CD4-positive, alpha-beta T cell treated with Interleukin-6 at 100 ng/mL for 8 hours (primary cell): Measurements from ENCODE around the gene ASGR2.
"Not testable (repeated sequence)": the region's sequence is repeated elsewhere in the genome, so short reads cannot be mapped to it uniquely, and the experiment has no call there.

ENCODE experiments used
- DNase-seq: peaks from one replicate; pipeline ENCODE4 v3.0.0-alpha.2; 2020; ENCODE audit warnings: mixed read lengths, low spot score

Gene ASGR2

GRCh38 chr17:7114241-7114874, at the start of gene ASGR2:
Gene ASGR2 (minus strand): TSS chr17:7114822. CDS start chr17:7114240, 582 bp downstream.
- no peak for DNase-seq

- DNase-seq: not testable (repeated sequence)
Measured at GRCh38 chr17:7159571-7159970, 44.9 kb upstream of the ASGR2 start.

GRCh38 chr17:7158424-7158823, 43.8 kb upstream of the ASGR2 start:
- DNase-seq: not testable (repeated sequence)

GRCh38 chr17:7156342-7156940, 41.8 kb upstream of the ASGR2 start:
- DNase-seq: no peak

GRCh38 chr17:7147772-7148171, 33.1 kb upstream of the ASGR2 start:
- DNase-seq: no peak

GRCh38 chr17:7146115-7146514, 31.5 kb upstream of the ASGR2 start:
- DNase-seq: no peak

- DNase-seq: no peak
Measured at GRCh38 chr17:7144213-7144612, 29.6 kb upstream of the ASGR2 start.

- DNase-seq: no peak
Measured at GRCh38 chr17:7141824-7142223, 27.2 kb upstream of the ASGR2 start.

- no peak for DNase-seq
Measured at GRCh38 chr17:7139400-7139799, 24.8 kb upstream of the ASGR2 start.

- DNase-seq: no peak
Measured at GRCh38 chr17:7138800-7139381, 24.3 kb upstream of the ASGR2 start.

- DNase-seq: no peak
Measured at GRCh38 chr17:7137171-7137943, 22.7 kb upstream of the ASGR2 start.

- peak; percentile 73 for DNase-seq
Measured at GRCh38 chr17:7136266-7136877, 21.8 kb upstream of the ASGR2 start.

- DNase-seq: no peak
Measured at GRCh38 chr17:7133916-7134315, 19.3 kb upstream of the ASGR2 start.

GRCh38 chr17:7133424-7133823, 18.8 kb upstream of the ASGR2 start:
- peak; percentile 28 for DNase-seq

GRCh38 chr17:7132511-7133094, 18.0 kb upstream of the ASGR2 start:
- DNase-seq: peak; percentile 74

- no peak for DNase-seq
Measured at GRCh38 chr17:7131423-7131791, 16.8 kb upstream of the ASGR2 start.

- DNase-seq: no peak
Measured at GRCh38 chr17:7130621-7131422, 16.2 kb upstream of the ASGR2 start.

GRCh38 chr17:7129311-7129710, 14.7 kb upstream of the ASGR2 start:
- no peak for DNase-seq

GRCh38 chr17:7128160-7128559, 13.5 kb upstream of the ASGR2 start:
- DNase-seq: no peak

GRCh38 chr17:7127501-7127900, 12.9 kb upstream of the ASGR2 start:
- DNase-seq: not testable (repeated sequence)

GRCh38 chr17:7126386-7126785, 11.8 kb upstream of the ASGR2 start:
- not testable (repeated sequence) for DNase-seq
